LNCAP (cell line): ENCODE data around the gene SERBP1.

Source experiments
- TF ChIP-seq, protein P1 (sequence below): fragments of 450-650 bp; IDR thresholded peaks from 2 replicates; pipeline ENCODE4 v1.5.1; 2017; ENCODE audit warnings: mild to moderate bottlenecking

The SERBP1 gene

DNA sequence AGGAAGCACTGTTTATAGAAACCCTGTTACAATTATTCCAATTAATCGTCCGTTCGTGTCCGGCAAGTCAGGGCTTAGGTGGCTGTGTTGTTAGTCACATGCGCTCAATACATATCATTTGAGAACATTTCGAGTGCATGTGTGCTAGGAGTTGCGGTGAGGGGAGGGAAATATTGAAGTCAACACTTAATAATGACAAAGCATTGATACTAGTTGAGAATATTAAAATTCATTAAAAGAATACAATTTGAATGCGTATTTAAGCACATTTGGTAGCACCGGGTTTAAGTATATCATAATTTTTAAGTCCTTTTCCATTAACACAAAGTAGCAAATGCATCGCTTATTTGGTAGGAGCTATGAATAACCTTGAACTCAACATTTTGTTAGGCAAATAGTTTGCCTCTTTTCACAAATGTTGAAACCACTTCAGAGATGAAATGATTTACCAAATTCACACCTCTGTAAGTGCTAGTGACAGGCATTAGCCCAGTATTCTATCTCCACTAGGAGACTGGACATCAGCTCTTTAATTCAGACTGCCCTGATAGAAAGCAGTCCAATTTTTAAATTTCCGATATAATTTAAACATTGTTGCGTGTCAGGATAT, 1.1 kb upstream of the SERBP1 start:
- TF ChIP-seq, protein P1, sequence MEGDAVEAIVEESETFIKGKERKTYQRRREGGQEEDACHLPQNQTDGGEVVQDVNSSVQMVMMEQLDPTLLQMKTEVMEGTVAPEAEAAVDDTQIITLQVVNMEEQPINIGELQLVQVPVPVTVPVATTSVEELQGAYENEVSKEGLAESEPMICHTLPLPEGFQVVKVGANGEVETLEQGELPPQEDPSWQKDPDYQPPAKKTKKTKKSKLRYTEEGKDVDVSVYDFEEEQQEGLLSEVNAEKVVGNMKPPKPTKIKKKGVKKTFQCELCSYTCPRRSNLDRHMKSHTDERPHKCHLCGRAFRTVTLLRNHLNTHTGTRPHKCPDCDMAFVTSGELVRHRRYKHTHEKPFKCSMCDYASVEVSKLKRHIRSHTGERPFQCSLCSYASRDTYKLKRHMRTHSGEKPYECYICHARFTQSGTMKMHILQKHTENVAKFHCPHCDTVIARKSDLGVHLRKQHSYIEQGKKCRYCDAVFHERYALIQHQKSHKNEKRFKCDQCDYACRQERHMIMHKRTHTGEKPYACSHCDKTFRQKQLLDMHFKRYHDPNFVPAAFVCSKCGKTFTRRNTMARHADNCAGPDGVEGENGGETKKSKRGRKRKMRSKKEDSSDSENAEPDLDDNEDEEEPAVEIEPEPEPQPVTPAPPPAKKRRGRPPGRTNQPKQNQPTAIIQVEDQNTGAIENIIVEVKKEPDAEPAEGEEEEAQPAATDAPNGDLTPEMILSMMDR, result no peak

DNA sequence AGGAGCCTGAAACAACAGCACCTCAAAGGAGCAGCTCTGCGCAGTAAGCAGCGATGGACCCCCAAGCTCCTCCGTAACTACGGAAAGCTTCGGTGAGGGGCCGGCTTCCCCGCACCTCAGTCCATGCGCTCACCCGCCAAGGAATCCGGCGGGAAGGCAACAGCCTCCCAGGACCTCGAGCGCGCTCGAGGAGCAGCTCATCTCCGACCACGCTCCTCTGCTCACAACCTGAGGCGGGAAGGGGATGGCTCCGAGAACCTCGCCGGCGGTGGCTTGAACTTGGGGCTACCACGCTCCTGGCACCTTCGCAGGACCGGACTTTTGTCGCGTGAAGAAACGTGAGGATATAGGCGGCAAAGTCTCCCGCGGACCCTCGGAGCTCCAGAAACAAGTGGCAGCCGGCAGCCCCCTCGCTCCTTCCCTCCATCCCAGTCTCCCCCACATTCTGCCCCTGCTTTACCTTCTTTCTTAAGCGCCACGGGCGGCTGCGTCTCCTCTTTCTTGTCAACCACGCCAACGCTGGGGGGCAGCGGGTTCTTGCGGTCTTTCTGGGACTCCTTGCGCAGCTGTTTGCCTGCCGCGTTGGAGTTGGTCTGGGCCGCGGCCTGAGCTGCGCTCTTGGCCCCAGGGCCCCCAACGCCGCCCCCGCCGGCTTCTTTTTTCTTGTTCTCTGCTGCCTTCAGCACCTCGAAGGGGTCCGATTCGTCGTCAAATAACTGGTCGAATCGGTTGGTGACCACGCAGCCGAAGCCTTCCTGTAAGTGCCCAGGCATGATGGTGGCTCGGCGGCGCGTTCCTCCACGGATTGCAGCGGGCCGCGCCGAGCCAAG, 459 bp downstream of the SERBP1 start:
- TF ChIP-seq, protein P1, result no peak

DNA sequence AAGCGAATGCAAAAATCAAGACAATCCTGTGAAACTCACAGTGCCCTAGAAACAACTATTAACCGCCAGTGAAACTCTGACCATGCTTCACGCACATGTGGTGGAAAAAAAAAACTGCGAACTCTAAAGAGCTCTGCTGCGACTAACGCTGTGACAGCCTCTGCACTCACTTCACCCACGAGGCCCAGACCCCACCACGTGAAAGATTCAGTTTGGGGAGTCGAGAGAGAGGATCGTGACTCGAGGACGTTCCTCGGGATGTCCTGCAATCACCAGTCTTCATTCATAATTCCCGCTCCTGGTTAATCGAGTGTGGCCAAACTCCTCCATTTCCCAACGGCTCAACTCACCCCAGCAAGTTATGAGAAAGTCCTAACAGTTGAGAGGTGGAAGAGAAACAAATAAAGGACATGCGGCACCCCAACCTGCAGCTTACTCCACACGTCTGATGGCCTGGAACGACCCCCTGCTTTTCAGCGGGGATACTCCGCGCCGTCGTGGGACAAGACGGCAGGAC, 1.1 kb downstream of the SERBP1 start:
- TF ChIP-seq, protein P1, result no peak

DNA sequence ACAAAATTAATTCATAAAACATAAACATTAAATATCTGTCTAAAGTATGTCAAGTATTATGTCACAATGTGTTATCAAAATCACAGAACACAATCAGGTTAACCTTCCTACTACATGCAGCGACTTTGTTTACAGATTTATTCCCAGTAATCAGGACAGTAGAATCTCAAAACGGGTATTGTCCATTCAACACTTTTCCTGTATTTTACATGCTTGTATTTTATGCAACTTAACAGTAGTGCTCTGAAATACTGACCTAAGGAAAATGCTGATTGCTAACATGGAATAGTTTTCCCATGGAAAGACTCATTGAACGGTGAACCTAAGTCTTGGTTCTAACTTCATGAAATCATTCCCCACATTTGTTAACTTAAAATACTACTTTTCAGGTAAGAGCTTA, 2.3 kb downstream of the SERBP1 start:
- TF ChIP-seq, protein P1, result no peak

DNA sequence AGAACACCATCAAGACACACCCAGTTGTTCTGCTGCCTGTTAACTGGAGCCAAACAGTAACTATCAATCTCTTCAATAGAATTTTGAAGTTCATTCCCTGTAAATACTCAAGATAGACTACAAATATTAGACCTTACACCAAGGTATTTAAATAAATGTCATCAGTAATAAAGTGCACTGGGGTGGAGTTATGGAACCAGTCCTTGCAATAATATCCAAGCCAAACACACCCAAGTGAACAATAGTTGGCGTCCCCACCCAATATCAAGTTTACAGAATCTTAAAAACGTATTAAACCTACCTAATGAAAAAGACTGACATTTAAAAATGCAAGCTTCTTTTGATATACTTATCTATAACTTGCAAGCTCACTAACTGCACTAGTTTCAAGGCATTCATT, 2.7 kb downstream of the SERBP1 start:
- TF ChIP-seq, protein P1, result no peak

DNA sequence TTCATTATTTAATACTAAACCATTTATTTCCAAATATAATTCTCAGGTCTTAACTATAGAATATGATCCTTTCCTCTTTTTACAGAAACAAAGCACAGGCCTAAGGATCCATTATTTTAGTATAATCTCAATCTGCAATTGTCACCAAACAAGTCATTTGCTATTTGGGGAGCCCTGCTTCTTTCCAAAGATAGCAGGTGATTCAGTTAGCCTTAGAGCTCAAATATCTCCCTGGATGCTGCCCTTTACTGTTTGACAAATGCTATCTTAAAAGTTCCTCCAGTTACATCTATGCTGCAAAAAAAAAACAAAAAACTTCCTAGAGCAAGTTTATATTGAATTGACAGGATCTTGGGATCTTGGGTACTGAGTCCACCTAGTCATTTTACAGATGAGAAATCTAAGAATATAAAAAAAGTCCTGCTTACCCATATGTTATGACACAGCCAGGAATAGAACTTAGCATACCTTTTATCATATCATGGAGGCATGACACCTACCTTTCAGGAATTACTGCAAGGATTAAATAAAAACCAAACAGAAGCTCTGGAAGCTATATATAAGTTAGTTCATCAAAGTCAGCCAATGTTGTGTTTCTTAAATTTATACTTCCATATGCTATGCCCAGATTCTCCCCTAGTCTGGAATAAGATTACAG, 9.2 kb downstream of the SERBP1 start:
- TF ChIP-seq, protein P1, result no peak

DNA sequence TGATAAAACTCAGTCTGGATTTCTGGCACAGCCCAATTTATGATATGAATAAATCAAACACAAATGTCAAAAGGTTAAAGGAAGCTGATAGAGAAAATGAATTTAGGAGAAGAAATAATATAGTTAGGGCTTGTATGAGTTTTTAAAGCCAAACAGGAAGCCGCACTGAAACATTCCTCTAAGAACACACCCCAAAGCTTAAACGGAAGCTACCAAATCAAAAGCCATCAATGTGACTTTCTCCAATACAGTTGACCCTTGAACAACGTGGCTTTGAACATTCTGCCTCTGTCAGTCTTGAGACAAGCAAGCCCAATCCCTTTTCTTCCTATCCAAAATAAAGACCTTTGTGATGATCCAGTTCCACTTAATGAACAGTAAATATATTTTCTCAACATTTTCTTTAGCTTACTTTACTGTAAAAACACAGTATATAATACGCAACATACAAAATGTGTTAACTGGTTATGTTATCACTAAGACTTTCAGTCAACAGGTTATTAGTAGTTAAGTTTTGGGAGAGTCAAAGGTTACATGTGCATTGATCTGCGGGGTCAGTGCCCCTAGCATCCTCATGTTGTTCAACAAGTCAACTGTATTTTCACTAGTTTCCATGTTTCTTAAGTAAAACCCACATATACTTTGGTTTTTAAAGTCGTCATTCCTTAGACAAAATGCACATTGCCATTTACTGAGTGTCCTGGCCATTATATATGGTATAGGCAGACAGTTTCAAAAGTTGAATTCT, 11.2 kb downstream of the SERBP1 start:
- TF ChIP-seq, protein P1, result no peak
